Stimulated activated CD8-positive, alpha-beta memory T cell treated with anti-CD3 and anti-CD28 coated beads, Interleukin-15, amount 100 ng/mL, for 24 hours (primary cell): ENCODE data around the gene SND1.
"Not testable (repeated sequence)": the region's sequence is repeated elsewhere in the genome, so short reads cannot be mapped to it uniquely, and the experiment has no call there.

ENCODE experiments used
- DNase-seq: peaks from one replicate; pipeline ENCODE4 v3.0.0-alpha.2; 2020; ENCODE audit warnings: low read depth

Gene SND1

DNA sequence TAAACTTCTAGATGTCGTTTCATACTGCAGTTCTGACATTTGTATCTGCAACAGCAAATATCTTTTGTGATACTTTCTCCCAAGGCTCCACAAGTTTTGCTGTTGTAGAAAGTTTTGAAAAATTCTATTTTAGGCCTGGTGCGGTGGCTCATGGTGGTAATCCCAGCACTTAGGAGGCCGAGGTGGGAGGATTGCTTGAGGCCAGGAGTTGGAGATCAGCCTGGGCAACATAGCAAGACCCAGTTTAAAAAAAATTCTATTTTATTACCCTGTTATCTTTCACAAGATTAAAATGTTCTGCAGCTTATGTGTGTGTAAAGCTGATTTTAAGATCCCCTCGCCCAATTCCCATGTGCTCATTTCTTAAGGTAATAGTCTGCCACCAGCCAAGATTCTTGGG lies 1.4 kb downstream of the SND1 start:
- DNase-seq: no peak

- DNase-seq: no peak
These were observed 2.7 kb downstream of the SND1 start for GRCh38 chr7:127654404-127655394.

GRCh38 chr7:127655720-127656119 lies 3.7 kb downstream of the SND1 start:
- no peak for DNase-seq

- no peak for DNase-seq
These were observed 5.5 kb downstream of the SND1 start for GRCh38 chr7:127657500-127657899.

- DNase-seq: no peak
These were observed 7.1 kb downstream of the SND1 start for GRCh38 chr7:127658970-127659630.

GRCh38 chr7:127665922-127666321 lies 13.9 kb downstream of the SND1 start:
- no peak for DNase-seq

DNA sequence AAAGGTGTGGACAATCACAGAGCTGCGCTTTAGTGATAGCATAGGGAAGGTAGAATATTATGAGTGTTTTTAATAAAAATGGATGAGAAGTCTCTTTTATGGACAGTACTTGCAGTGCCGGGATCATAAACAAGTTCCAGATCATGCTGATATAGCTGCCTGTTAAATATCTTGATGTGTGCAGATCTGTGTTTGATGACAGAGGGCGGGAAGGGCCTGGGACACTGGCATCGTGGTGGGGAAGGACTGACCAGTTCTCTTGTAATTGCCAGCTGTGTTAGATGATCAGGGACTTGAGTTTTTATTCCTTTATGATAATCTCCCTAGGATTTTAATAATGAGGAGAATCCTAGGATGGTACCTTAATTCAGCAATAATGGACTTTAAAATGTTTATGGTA lies 14.6 kb downstream of the SND1 start:
- no peak for DNase-seq

GRCh38 chr7:127667017-127667670 lies 15.2 kb downstream of the SND1 start:
- no peak for DNase-seq

GRCh38 chr7:127667759-127668530 lies 16.0 kb downstream of the SND1 start:
- no peak for DNase-seq

GRCh38 chr7:127671341-127671740 lies 19.3 kb downstream of the SND1 start:
- DNase-seq: no peak

GRCh38 chr7:127673902-127674301 lies 21.9 kb downstream of the SND1 start:
- DNase-seq: no peak

DNA sequence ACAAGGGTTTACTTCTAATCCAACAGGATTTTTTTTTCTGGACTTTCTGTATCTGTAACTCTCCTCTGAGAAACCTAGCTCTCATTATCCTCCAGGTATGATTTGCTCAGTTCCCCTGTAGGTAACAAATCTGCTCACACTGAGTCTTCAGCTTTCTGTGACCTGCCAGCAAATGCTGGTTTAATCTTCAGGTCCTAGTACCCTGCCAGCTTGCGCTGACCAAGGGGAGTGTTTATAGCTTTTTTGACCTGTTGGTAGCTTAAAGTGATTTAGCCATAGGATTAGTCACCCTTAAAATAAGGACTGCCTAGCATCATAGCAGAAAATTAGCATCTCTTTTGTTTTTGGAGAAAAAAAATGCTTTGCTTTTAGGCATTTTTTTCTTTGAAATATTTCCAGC lies 22.4 kb downstream of the SND1 start:
- no peak for DNase-seq

DNA sequence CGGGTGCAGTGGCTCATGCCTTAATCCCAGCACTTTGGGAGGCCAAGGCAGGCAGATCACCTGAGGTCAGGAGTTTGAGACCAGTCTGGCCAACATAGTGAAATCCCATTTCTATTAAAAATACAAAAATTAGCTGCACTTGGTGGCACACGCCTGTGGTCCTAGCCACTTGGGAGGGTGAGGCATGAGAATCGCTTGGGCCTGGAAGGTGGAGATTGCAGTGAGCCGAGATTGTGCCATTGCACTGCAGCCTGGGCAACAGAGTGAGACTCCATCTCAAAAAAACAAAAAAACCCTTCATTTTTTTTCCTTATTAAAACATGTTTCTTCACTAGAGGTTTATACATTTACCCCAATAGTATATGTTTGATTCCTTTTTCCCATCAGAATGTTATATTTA lies 22.9 kb downstream of the SND1 start:
- not testable (repeated sequence) for DNase-seq

DNA sequence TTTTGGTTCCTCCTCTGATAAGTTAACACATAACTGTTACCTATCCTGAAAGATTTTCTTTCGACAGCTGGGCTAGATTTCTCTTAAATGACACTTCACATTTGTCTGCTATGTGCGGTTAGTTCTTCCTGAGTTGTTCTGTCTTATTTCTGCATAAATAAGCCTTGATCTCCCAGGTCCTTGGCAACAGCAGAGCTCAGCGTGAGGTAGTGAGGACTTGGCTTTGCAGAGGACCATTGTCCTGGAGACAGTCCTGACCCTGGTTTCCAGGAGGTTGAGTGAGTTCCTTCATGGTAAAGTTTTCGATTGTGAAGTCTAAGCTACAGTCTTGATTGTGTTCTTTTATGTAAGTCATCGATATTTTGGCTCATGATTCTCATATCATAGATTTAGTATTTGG lies 23.7 kb downstream of the SND1 start:
- DNase-seq: no peak

DNA sequence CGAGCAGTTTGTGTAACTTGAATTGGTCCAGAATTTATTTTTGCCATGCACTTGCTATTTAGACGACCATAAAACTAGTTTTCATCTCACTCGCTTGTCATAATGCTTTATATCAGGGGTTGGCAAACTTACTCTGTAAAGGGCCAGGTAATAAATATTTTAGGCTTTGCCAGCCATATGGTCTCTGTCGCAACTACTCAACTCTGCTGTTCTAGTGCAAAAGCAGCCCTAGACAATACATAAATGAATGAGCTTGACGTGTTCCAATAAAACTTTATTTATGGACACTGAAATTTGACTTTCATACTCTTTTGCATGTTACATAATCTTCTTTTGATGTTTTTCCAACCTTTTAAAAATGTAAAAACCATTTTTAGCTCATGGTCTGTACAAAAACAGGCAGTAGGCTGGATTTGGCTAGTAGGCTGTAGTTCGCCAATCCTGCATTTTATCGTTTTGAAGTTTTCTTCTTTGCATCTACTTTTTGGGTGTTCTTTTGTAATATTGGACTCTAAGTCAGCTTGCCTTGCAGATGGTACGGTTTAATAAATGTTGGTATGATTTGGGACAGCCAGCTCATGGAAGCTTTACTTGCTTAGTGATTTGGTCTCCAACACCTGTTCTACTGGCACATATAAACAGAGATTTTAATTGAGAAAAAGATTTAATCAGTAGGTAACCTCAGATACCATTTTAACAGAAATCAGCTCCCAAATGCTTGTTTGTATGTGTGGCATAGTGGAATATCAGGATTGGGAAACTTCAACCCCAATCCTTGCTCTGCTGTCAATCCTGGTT lies 25.6 kb downstream of the SND1 start:
- DNase-seq: no peak

DNA sequence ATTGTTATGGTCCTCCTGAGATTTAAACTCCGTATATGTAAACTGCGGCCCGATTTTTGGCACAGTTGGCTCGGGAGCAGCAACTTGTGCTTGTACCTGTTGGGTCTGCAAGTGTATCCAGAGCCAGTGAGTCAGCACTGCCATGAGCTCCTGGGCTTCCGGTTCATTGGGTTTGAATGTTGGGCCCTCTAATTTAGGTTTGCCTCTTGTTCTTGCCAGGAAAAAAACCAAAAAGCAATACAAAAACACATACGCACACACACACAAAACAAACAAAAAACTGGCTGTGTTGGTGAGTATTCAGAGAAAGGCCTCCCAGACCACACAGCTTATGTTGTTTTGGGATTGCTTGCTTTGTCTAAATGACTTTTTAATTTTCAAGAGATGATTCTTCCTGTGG lies 26.3 kb downstream of the SND1 start:
- no peak for DNase-seq

DNA sequence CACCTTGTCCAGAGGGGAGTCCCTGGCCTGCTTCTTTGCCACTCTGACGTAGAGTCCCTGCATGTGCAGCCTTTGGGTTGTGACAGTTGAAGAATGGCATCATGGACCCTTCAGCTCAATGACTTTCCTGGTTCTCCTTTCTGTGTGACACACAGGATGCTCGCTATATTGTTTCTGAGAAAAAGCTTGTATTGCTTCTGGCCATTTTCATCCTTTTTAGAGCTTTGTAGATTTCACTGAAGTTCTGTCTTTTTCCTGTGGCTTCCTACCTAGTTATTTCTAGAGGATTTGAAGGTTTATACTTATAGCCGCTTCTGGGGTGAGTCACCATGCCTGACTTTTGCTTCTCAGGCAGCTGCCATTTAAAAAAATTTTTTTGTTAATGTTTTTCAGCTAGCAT lies 27.0 kb downstream of the SND1 start:
- no peak for DNase-seq

DNA sequence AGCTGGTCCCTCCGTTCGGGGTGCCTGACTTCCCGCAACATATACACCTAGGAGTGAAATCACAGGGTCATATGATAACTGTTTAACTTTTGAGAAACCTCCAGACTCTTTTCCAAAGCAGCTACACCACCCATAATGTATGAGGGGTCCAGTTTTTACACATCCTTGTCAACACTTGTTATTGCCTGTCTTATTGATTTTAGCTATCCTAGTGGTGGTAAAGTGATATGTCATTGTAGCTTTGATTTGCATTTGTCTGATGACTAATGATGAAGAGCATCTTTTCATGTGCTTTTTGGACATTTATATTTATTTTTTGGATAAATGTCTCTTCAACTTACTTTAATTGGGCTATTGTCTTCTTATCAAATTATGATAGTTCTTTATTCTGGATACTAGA lies 29.0 kb downstream of the SND1 start:
- DNase-seq: no peak

DNA sequence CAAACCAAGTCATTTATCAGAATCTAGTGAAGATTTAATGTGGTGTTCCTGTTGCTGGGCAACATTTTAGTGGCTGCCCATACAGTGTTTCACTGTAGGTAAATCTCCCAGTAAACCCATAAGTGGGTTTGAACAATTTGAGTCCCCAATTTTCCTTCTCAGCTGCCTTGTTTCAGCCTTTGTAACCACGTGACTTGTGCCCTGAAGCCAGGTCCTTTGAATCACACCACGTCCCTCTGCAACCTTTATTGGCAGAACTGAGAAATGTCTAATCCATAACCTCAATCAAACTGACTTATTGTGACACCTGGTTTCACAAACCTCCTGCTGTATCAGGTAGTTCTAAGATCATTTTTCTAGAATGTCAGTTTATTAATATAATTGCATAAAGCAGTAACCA lies 30.1 kb downstream of the SND1 start:
- no peak for DNase-seq

DNA sequence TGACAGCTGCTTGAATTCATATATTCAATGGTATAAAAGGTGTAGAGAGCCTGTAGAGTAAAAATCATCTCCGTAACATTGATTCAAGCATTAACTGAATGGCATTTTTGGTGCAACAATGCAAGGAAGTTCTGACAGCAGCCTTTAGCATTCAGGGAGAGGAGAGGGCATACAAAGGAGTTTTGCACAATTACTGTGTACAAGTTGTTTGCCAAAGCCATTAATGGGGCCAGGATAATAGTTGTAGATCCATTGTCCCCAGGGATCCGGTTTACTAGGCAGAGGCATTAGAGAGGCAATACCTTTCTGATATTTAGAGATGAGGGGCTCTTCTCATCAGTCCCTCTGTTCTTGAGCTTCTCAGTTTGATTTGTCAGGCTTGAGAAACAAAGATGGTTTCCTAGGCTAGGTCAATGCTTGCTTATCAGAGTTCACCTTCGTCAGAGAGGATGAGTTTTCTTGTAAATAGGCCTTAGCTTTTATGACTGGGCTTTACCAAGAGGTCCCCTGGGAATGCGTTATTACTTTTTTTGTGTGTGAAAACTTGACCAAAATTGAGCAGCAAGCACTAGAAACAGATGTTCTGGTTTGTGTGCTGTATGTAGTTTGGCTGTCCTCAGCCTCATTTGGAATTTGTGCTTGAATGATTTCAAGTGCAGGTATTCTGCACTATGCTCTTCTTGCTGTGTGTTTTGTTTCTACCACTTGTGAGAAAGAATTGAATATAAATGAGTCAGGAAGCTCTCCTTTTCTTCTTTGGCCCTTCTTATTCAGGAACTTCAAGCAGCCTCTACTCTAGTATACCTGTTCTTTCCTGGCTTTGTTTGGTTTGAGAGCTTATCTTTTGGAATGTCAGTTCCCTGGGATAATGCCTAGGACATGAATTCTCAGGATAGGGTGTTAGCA lies 32.0 kb downstream of the SND1 start:
- DNase-seq: no peak
